ENCODE measurements around the gene SMURF1.
"Not testable (repeated sequence)": the region's sequence is repeated elsewhere in the genome, so short reads cannot be mapped to it uniquely, and the experiment has no call there.

Gene SMURF1

DNA sequence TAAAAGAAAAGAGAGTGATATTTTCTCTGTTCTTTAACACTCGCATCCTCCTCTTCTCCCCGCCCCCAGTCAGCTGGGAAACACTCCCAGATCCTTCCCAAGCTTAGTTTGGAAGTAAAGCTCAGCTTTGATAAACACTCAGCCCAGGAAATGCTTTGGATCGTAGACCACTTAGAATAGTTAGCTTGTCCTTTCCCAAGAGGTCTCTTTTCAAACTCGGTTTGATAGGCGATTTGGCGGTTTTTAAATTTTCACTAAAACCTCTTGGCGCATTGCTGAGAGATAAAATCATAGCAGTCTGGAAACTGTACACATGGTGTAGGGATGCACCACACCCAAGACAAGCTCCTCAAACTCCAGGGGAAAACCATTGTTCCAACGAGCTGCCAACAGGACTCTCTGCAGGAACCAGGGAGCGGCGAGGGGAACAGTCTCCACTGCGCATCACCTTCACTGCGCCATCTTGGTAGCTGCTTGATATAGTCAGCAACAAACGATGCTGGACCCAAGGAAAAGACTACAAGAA is 22.3 kb downstream of the SMURF1 start:
- no peak for DNase-seq (ENCODE audit: low read depth)

DNA sequence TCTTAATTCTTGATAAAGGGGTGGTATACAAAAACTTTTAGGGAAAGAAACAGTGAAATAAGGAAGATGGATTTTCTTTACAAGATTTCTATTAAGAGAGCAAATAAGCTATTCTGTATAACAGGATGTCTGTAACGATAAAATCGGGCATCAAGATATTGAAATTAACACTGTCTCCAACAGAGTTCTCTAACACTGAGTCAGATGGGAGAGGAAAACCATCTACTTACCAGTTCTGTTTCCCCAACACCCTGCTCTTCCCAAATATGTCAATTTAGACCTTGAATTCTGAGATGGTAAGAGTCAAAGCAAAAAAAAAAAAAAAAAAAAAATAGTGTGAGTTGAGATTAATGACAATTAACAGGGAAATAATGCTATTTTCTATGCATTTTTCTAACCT is 23.0 kb downstream of the SMURF1 start:
- DNase-seq (ENCODE audit: low read depth): no peak

GRCh38 chr7:99120501-99120900 is 23.4 kb downstream of the SMURF1 start:
- DNase-seq (ENCODE audit: low read depth): no peak

DNA sequence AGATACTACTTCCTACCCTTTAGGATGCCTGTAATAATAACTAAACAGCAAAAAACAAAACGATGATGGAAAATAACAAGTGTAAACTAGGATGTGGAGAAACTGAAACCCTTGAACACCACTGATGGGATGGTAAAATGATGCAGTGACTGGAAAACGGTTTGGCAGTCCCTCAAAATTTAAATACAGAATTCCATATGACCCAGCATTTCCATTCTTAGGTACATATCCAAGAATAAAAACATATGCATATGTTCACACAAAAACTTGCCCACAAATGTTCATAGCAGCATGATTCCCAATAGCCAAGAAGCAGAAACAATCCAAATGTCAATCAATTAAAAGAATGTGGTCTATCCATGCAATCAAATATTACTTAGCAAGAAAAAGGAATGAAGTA is 25.8 kb downstream of the SMURF1 start:
- DNase-seq (ENCODE audit: low read depth): no peak

DNA sequence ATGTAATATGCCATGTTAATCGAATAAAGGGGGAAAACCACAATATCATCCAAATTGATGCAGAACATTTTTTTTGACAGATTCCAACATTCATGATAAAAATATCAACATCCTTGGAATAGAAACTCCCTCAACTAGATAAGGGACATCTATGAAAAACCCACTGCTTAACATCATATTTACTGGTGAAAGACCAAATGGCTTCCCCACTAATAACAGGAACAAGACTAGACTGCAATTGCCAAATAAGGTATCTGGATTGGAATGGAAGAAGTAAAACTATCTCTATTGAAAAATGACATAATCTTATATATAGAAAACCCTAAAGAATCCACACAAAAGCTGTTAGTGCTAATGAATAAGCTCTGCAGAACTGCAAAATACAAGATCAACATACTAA is 27.8 kb downstream of the SMURF1 start:
- no peak for DNase-seq (ENCODE audit: low read depth)

DNA sequence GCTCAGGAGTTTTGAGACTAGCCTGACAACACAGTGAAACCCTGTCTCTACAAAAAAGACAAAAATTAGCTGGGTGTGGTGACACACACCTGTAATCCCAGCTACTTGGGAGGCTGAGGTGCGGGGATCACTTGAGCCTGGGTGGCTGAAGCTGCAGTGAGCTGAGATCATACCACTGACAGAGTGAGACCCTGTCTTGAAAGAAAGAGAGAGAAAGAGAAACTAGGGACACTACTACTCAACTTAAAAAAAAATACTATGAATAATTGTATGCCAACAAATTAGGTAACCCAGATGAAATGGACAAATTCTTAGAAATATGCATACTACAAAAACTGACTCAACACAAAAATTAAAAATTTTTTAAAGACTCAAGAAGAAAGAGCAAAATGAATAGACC is 28.5 kb downstream of the SMURF1 start:
- DNase-seq (ENCODE audit: low read depth): no peak

GRCh38 chr7:99112979-99113378 is 30.9 kb downstream of the SMURF1 start:
- DNase-seq (ENCODE audit: low read depth): no peak

GRCh38 chr7:99112097-99112496 is 31.8 kb downstream of the SMURF1 start:
- DNase-seq (ENCODE audit: low read depth): no peak

- no peak for DNase-seq (ENCODE audit: low read depth)
Measured at GRCh38 chr7:99111591-99111990, 32.3 kb downstream of the SMURF1 start.

- no peak for DNase-seq (ENCODE audit: low read depth)
Measured at GRCh38 chr7:99109108-99110051, 34.5 kb downstream of the SMURF1 start.

DNA sequence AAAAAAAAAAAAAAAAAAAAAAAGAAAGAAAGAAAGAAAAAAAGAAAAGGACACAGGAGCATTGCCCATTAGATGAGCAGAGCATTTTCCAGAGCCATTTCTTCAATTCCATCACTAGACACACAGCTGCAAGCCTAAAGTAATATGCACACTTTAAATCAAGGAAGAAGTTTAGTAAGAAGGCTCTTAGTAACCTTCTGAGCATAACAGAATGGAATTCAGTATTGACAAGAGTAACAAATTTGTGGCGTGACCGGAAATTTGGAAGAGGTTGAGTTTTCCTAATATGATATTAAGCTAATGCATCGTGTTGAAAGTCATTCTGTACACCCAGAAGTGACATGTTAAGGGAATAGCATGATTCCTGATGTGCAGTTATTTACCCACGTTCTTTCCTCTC is 35.3 kb downstream of the SMURF1 start:
- no peak for DNase-seq (ENCODE audit: low read depth)

DNA sequence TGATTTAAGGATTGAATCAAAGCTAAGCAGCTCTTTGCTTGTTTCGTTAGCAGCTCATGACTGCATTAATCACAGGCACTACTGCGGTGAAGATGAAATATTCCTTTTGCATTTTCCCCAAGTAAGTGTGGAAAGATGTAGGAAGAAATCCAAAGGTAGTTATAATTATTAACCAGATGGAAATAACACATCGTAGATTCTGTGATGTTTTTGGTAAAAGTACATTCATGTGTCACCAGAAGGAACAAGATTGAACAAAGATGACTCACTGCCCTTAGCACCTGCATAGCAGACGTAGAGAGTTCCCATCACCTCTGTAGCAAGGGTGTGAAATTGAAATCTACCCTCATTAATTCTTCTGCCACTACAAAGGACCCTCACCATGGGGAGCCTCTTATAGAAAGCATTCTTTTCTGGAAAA is 37.1 kb downstream of the SMURF1 start:
- DNase-seq (ENCODE audit: low read depth): no peak

GRCh38 chr7:99106411-99106810 is 37.5 kb downstream of the SMURF1 start:
- no peak for DNase-seq (ENCODE audit: low read depth)

DNA sequence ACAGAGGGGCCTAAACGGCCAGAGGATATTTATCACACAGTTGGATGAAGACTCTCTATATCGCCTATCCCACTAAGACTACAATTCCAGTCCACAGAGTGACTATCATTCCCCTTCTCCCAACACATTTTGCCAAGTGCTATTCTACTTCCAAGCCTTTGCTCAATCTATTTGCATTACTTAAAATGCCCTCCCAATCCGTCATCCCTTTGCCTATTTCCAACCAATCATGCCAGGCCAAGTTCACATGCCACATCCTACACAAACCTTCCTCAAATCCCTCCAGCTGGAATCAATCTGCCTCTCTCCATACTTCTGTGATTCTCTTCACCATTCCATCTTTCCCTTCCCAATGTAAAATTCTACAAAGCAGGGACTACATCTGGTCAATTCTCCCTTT is 38.2 kb downstream of the SMURF1 start:
- DNase-seq (ENCODE audit: low read depth): no peak

GRCh38 chr7:99104631-99105030 is 39.3 kb downstream of the SMURF1 start:
- no peak for DNase-seq (ENCODE audit: low read depth)

GRCh38 chr7:99103836-99104235 is 40.1 kb downstream of the SMURF1 start:
- DNase-seq (ENCODE audit: low read depth): not testable (repeated sequence)

DNA sequence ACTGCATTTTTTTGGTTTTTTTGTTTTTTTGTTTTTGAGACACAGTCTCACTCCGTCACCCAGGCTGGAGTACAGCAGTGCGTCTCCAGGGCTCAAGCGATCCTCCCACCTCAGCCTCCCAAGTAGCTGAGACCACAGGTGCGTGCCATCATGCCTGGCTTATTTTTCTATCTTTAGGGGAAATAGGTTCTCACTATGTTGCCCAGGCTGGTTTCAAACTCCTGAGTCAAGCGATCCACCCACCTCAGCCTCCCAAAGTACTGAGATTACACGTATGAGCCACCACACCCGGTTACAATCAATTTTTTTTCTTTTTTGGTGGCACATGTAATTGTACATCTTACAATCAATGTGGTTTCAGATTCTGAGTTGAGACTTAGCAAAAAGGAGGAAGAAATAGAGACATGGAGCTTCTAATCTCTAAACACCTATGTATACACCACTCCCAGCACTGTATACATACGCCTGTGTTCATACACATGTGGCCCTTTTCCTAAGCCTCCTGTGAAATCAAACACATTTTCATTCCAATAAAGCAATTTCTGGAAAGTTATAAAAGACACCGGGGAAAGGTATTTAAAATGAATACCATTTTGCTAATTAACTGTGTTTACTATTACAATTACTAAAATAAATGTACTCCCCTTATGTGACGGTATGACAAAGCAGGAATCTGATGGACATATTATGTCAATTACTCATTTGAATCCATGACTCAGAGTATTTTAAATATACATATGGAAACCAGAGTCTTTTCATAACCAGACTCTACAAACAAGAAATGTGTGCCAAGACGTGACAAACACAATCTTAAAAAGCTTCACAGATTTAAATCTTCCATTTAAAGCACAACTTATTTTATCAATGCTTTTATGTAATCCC is 40.9 kb downstream of the SMURF1 start:
- peak; percentile 8 for DNase-seq (ENCODE audit: low read depth)

DNA sequence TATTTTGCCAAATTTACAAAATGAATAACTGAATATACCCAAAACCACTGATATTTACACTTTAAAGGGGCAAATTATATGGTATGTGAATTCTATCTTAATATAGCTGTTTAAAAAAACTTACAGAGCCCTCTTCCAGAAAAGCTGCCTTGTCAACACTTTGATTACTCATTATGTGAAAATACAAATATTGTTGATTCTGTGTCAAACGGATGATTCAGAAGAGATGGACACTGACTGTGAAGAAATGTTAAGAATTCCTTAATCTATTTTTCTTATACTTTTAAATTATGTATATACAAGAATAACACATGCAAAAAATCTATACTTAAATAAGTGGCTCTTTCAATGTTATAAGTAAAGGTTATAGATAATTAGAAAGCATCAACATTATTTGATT is 41.5 kb downstream of the SMURF1 start:
- DNase-seq (ENCODE audit: low read depth): no peak

GRCh38 chr7:99101516-99101915 is 42.4 kb downstream of the SMURF1 start:
- not testable (repeated sequence) for DNase-seq (ENCODE audit: low read depth)

DNA sequence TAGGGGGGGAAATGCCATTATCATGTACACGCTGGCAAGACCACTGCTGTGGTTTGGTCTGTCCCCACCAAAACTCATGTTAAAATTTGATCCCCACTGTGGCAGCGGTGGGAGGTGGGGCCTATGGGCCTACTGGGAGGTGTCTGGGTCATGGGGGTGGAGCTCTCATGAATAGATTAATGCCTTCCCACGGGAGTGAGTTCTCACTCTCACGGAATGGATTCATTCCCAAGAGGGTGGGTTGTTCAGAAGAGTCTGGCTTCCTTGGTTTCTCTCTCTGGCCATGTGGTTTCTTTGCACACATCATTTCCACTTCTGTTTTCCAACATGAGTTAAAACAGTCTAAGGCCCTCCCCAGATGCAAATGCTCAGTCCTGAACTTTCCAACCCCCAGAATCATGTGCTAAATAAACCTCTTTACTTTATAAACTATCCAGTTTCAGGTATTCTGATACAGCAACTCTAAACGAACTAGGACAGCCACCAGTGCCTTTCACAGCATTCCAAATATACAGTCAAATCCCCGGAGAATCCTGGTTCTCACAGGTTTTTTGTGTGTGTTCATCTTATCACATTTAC is 44.3 kb downstream of the SMURF1 start:
- no peak for DNase-seq (ENCODE audit: low read depth)

- no peak for DNase-seq (ENCODE audit: low read depth)
Measured at GRCh38 chr7:99098824-99099498, 44.9 kb downstream of the SMURF1 start.
